Kasumi-1 (cell line): ENCODE results near the gene SLC1A2.

Experiments
- DNase-seq, 2 experiments: peaks; one replicate each; lab custom pipeline; 2025; lab: John Stamatoyannopoulos, UW

The SLC1A2 gene

GRCh38 chr11:35419184-35419829 lies at the start of gene SLC1A2:
Gene SLC1A2 (minus strand): TSS chr11:35419558. CDS start chr11:35418966, 592 bp downstream.
- peak; percentile 4 to 8 for DNase-seq

GRCh38 chr11:35466058-35466457 lies 46.7 kb upstream of the SLC1A2 start:
- no peak for DNase-seq

- DNase-seq: no peak
Observed at GRCh38 chr11:35464308-35464707, 45.0 kb upstream of the SLC1A2 start.

GRCh38 chr11:35463331-35463751 lies 44.0 kb upstream of the SLC1A2 start:
- DNase-seq: no peak

GRCh38 chr11:35461917-35462538 lies 42.7 kb upstream of the SLC1A2 start:
- DNase-seq: no peak

GRCh38 chr11:35459489-35459888 lies 40.1 kb upstream of the SLC1A2 start:
- DNase-seq: no peak

GRCh38 chr11:35458846-35459245 lies 39.5 kb upstream of the SLC1A2 start:
- no peak for DNase-seq

- no peak for DNase-seq
Observed at GRCh38 chr11:35454362-35454761, 35.0 kb upstream of the SLC1A2 start.

GRCh38 chr11:35436581-35437250 lies 17.4 kb upstream of the SLC1A2 start:
- no peak for DNase-seq

GRCh38 chr11:35433588-35433987 lies 14.2 kb upstream of the SLC1A2 start:
- DNase-seq: no peak

- DNase-seq: no peak
Observed at GRCh38 chr11:35432464-35432863, 13.1 kb upstream of the SLC1A2 start.

- DNase-seq: no peak
Observed at GRCh38 chr11:35427071-35427470, 7.7 kb upstream of the SLC1A2 start.

- no peak for DNase-seq
Observed at GRCh38 chr11:35426351-35426750, 7.0 kb upstream of the SLC1A2 start.

- no peak for DNase-seq
Observed at GRCh38 chr11:35425603-35426212, 6.3 kb upstream of the SLC1A2 start.

- no peak for DNase-seq
Observed at GRCh38 chr11:35424157-35424940, 5.0 kb upstream of the SLC1A2 start.

- DNase-seq: no peak
Observed at GRCh38 chr11:35420371-35420770, 1.0 kb upstream of the SLC1A2 start.

GRCh38 chr11:35419830-35420333 lies 524 bp upstream of the SLC1A2 start:
- DNase-seq: no peak

- DNase-seq: peak; percentile 2 to 29
Observed at GRCh38 chr11:35418282-35419183, 825 bp downstream of the SLC1A2 start.

GRCh38 chr11:35415487-35415886 lies 3.9 kb downstream of the SLC1A2 start:
- no peak for DNase-seq

GRCh38 chr11:35414776-35415175 lies 4.6 kb downstream of the SLC1A2 start:
- DNase-seq: no peak

- no peak for DNase-seq
Observed at GRCh38 chr11:35414311-35414710, 5.0 kb downstream of the SLC1A2 start.
